Brain microvascular endothelial cell (primary cell): ENCODE data around the gene TBX3.
A peak's percentile ranks its signal among the peaks of the same experiment; 100 is the strongest.

Experiments used
- DNase-seq: peaks from one replicate; pipeline ENCODE4 v3.0.0-alpha.2; 2020
- H3K27ac ChIP-seq: fragments of 250-450 bp; sonication (Bioruptor Pico); 2 replicates; pipeline ENCODE4 v1.5.1; 2020; ENCODE audit warnings: mild to moderate bottlenecking, moderate library complexity
- H3K27me3 ChIP-seq: fragments of 250-450 bp; sonication (Bioruptor Pico); replicated peaks from 2 replicates; pipeline ENCODE4 v1.5.1; 2020; ENCODE audit warnings: mild to moderate bottlenecking
- H3K36me3 ChIP-seq: fragments of 250-450 bp; sonication (Bioruptor Pico); replicated peaks from 2 replicates; pipeline ENCODE4 v1.5.1; 2020; ENCODE audit warnings: mild to moderate bottlenecking
- H3K4me3 ChIP-seq: 2 replicates; pipeline ENCODE4 v1.5.1; 2011; ENCODE audit warnings: low read depth, mild to moderate bottlenecking, control low read depth, low read length, moderate library complexity
- in situ Hi-C: cut with HindIII; loops from 2 replicates; pipeline ENCODE4 v1.10.0; 2017; ENCODE audit warnings: low sequenced_read_pairs, low pct_ligation_motif_present
- TF ChIP-seq, protein P1 (sequence below): IDR thresholded peaks from 2 replicates; pipeline ENCODE4 v1.5.1; 2011; ENCODE audit warnings: low read depth, mild to moderate bottlenecking, moderate library complexity, low read length, control low read depth, inconsistent platforms; ENCODE audit errors: missing control alignments

Gene TBX3

DNA sequence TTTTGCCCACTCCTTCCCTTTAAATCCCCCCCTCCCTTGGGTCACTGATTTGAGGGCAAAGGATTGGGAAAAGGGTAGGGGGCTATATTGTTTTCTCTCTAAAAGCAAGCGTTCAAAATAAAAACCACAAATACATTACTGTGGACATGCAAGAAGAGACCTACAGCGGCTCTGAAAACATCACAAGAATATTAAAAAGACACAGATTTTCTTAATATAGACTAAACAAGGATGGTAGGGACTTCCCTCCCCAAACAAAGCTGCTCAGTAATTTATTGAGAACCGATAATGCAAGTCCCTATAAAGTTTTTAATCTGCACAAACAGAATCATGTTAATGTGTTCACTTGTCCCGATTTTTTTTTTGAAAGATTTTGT, 12.9 kb downstream of the TBX3 start:
- Histone ChIP-seq H3K4me3 (no peak overlapping the region), H3K27ac (no peak overlapping the region), H3K27me3 (peaks cover 16% of the 10 kb centered on the region), H3K36me3 (peaks cover 7% of the 10 kb centered on the region)
- in situ Hi-C loops: no loop called here
- TF ChIP-seq, protein P1, sequence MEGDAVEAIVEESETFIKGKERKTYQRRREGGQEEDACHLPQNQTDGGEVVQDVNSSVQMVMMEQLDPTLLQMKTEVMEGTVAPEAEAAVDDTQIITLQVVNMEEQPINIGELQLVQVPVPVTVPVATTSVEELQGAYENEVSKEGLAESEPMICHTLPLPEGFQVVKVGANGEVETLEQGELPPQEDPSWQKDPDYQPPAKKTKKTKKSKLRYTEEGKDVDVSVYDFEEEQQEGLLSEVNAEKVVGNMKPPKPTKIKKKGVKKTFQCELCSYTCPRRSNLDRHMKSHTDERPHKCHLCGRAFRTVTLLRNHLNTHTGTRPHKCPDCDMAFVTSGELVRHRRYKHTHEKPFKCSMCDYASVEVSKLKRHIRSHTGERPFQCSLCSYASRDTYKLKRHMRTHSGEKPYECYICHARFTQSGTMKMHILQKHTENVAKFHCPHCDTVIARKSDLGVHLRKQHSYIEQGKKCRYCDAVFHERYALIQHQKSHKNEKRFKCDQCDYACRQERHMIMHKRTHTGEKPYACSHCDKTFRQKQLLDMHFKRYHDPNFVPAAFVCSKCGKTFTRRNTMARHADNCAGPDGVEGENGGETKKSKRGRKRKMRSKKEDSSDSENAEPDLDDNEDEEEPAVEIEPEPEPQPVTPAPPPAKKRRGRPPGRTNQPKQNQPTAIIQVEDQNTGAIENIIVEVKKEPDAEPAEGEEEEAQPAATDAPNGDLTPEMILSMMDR: no peak
- no peak for DNase-seq

DNA sequence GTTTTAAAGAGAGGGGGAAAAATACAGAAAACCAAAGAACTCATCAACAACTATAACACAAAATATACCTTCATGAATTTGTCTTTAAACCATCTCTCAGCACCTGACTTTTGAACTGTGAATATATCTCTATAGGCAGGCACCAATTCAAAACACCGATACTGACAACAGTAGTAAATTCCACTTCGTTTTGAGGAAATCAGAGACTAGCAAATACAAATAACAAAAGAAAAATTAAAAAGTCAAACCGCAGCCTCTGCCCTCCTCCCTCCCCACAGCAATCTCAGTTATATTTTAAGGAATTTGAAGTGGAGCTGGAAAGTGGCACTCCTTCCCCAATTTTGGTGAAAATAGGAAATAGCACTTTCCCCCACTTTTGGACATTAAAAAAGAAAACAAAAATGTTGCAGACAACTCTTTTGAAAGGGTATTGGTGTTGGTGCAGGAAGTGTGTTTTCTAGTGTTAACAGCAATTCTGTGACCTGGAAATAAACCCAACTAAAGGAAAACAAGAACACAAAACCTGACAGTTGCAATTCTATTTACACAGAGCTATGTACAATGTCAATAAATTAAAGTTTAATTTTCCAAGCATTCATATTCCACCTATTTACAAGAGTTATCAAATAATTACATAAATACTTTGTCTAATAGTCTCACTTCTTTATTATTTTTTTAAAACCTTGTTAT, 13.5 kb downstream of the TBX3 start:
- Histone ChIP-seq H3K36me3 (peaks cover 7% of the 10 kb centered on the region), H3K27ac (no peak overlapping the region), H3K4me3 (no peak overlapping the region), H3K27me3 (peaks cover 22% of the 10 kb centered on the region)
- DNase-seq: no peak
- in situ Hi-C loops: no loop called here
- TF ChIP-seq, protein P1: no peak

DNA sequence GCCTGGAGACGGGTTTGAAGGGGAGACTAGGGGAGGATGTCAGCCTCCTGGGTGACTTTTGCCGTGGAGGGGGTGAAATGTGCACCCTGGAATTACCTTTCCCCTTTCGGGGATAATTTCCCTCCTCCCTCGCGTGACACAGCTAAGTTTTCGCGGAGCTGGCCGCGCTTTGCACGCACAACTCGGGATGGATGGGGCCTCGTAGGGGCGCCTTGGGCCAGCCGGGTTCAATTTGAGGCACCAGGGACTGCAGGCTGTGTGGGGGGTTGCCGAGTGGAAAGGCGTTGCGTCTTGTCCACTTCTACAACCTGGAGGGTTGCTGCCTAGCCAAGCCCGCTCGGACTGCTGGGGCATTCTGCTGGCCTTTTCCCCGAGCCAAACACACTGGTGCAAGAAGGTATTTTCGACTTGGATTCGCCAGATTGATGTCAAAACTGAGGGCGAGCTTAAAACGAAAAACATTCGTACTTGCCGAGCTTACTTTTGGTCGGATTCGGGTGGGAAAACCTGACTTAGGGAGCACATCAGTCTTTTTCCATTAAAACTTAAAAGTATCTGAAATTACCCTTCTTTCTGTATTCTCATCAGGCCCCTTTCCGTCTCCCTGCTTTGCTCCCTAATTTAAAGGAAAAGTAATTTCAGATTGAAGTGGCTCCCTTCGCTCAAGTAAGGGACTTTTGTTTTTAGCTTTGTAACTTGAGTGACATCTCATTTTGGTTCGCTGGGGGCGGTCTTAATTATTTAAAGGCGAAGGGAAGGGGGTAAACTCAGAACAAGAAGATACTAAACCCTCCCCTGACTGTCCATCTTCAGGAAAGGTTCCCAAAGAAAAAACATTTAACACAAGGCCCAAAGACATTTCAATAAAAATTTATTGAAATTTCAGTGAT, 14.3 kb downstream of the TBX3 start:
- TF ChIP-seq, protein P1: no peak
- H3K36me3 ChIP-seq: peaks cover 7% of the 10 kb centered on the region
- in situ Hi-C loops: no loop called here
- peaks cover 26% of the 10 kb centered on the region for H3K27me3 ChIP-seq
- peak overlapping the region; percentile 24 for H3K4me3 ChIP-seq
- H3K27ac ChIP-seq: no peak overlapping the region
- no peak for DNase-seq

DNA sequence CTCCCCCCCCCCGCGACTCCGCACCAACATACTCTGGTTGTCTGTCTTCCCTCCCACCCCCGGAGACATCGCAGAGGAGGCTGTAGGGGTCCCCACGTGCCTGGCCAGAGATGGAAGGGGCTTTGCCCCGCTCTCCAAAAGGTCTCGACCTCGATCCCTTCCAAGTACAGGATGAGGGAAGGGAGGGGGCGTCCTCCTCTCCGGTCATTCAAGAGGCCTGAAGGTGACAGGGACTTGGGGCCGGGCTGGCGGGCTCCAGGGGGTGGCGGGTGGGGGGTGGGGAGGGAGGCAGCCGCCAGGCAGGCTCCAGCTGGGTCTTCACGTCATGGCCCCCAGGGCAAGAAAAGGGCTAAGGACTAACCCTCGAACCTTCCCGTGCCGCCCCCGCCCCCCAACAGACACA, 15.1 kb downstream of the TBX3 start:
- DNase-seq: no peak
- H3K27ac ChIP-seq: no peak overlapping the region
- H3K4me3 ChIP-seq: peak overlapping the region; percentile 45
- in situ Hi-C loops: no loop called here
- H3K27me3 ChIP-seq: peaks cover 26% of the 10 kb centered on the region
- TF ChIP-seq, protein P1: no peak
- peaks cover under 1% of the 10 kb centered on the region for H3K36me3 ChIP-seq

DNA sequence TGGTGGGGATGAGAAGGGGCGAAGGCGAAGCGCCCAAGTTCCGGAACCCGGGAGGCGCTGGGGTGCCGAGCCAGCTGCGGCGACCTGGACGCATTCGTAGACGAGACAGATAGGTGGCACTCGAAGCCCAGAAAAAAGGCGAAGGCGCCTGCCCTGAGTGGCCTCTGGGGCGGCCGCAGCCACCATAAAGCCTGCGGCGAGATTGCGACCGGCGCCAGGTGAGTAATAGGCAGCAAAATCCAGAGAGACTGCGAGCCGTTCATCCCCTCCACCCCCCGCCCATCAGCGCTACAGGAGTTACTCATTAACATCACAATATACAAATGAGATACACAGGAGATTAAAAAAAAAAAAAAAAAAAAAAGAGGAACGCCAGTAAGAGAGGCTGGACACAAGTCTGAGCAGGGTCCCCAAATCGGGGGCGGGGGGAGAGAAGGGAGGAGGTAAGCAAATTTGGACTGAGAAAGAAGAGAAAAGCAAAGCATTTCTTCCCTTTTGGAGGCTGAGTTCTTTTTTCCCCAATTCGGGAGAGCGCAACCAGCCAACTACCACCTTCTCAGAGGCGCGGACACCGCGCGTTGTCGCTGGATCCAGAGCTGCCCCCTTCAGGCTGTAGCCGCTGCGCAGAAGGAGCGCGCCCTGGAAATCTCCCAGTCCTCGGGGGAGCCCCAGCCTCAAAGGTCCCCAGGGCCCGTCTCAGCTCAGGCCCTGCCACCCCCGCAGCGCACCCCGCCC, 15.7 kb downstream of the TBX3 start:
- Histone ChIP-seq H3K27ac (no peak overlapping the region), H3K27me3 (peaks cover 26% of the 10 kb centered on the region), H3K4me3 (peak overlapping the region; percentile 45), H3K36me3 (no peaks in the 10 kb centered on the region)
- TF ChIP-seq, protein P1: peak; percentile 72
- peak; percentile 65 for DNase-seq
- in situ Hi-C loops: no loop called here
